Right lobe of liver (tissue), 6 donors: ENCODE measurements around the gene IRF2. TPM values are rescaled to one million over a fixed set of nuclear protein-coding genes. Genes with fewer than 3 reads are reported as not detected.

Experiments
- ATAC-seq, 4 donors: fragments of 200-7000 bp; cut with Tn5 transposase; one replicate each; pipeline ENCODE4 v1.9.1; 2020; ENCODE audit warnings: mild to moderate bottlenecking in 4 of 4, moderate library complexity in 4 of 4
- DNase-seq, 3 donors: peaks; one replicate each; pipeline ENCODE4 v3.0.0-alpha.2; 2020
- H3K27ac ChIP-seq, 3 donors: fragments of 200-600 bp; one replicate each; pipeline ENCODE4 v1.8.0; 2022
- H3K27me3 ChIP-seq, 2 donors: fragments of 200-600 bp; one replicate each; pipeline ENCODE4 v1.8.0; 2022
- H3K36me3 ChIP-seq, 4 donors: fragments of 200-600 bp; sonication (generic) in 1 of 4; one replicate each; pipeline versions ENCODE4 v1.5.1 to v1.8.0; 2017 to 2022; ENCODE audit warnings: control low read depth in 1 of 4
- H3K4me1 ChIP-seq, 4 donors: fragments of 200-600 bp; sonication (generic) in 1 of 4; one replicate each; pipeline versions ENCODE4 v1.5.1 to v1.8.0; 2017 to 2022; ENCODE audit warnings: control low read depth in 1 of 4
- H3K4me3 ChIP-seq, 3 donors: fragments of 200-600 bp; one replicate each; pipeline ENCODE4 v1.8.0; 2022
- H3K9me3 ChIP-seq, 4 donors: fragments of 200-600 bp; sonication (generic) in 1 of 4; one replicate each; pipeline versions ENCODE4 v1.5.1 to v1.8.0; 2017 to 2022; ENCODE audit warnings: control low read depth in 1 of 4
- CTCF ChIP-seq, 4 donors: fragments of 200-600 bp in 3 of 4; fragments of 450-650 bp in 1 of 4; IDR thresholded peaks; one replicate each; pipeline versions ENCODE4 v1.5.1 to v1.8.0; 2016 to 2022; ENCODE audit warnings: antibody characterized with exemption in 4 of 4, mild to moderate bottlenecking in 2 of 4
- POLR2A ChIP-seq: fragments of 450-650 bp; IDR thresholded peaks from one replicate; pipeline ENCODE4 v1.6.1; 2017; ENCODE audit warnings: antibody characterized with exemption, mild to moderate bottlenecking
- WGBS: methylation state at CpG from one replicate; pipeline ENCODE4 v1.1.6; 2018; ENCODE audit warnings: low coverage, low lambda C conversion rate; ENCODE audit not compliant: insufficient coverage; ENCODE audit errors: missing lambda C conversion rate; 5-methylcytosine and 5-hydroxymethylcytosine counted together
- intact Hi-C, 2 donors: fragments of 100-400 bp; cut with DNase I; formaldehyde crosslinking; loops; one replicate each; pipeline versions ENCODE4 v1.11.2 to v1.14.1; 2022
- total RNA-seq, 6 experiments: library from RNA; depleted of rRNA in 2 of 6; stranded (reverse); fragments of >200 nt in 2 of 6; fragmentation: NEBNext Ultra II Directional in 3 of 6; extraction: Animal tissue kit (Norgen Biotek cat#: 25700) in 3 of 6; gene quantifications; one replicate each; pipeline versions ENCODE4 v1.1.0 to v1.2.4, GENCODE V29; 2016 to 2023
- donor health status: DM: no; HTN: yes; CAD: no.
- donor health status: DM: no; HTN: no; CAD: no.
- donor health status: DM: no; HTN: no; CAD: no.
- donor health status: DM: no; HTN: yes; CAD: no.
- donor health status: DM: no; HTN: yes; CAD: no.

Gene IRF2
- total RNA-seq, 6 experiments from 2014 or later = 16.9 to 29.0 (median 21.3) TPM

GRCh38 chr4:184473499-184474262 lies 669 bp downstream of the IRF2 start:
- TF ChIP-seq CTCF (IDR thresholded peaks at IDR 0.05) = no peak
- H3K27me3 ChIP-seq = no peaks in the 10 kb centered on the region
- peak overlapping the region; percentile 96 to 97 (median 97) for H3K27ac ChIP-seq
- peaks cover 0 to 63% (median 26%) of the 10 kb centered on the region in 4 donors for H3K4me1 ChIP-seq
- no peaks in the 10 kb centered on the region for H3K9me3 ChIP-seq
- H3K4me3 ChIP-seq = peak overlapping the region; percentile 69 to 91 (median 84)
- no peaks in the 10 kb centered on the region for H3K36me3 ChIP-seq
- 0% methylated on average over 7 of the region's 65 CpGs for WGBS
- intact Hi-C loops = loop anchor here in 1 of 2 donors (10.0 kb wide), 1 partner anchor 61 kb away; no protein-coding TSS in a partner anchor
- peak in 2 of 4 donors; percentile 4 to 8 for ATAC-seq
- peak; percentile 56 to 71 (median 58) for DNase-seq

DNA sequence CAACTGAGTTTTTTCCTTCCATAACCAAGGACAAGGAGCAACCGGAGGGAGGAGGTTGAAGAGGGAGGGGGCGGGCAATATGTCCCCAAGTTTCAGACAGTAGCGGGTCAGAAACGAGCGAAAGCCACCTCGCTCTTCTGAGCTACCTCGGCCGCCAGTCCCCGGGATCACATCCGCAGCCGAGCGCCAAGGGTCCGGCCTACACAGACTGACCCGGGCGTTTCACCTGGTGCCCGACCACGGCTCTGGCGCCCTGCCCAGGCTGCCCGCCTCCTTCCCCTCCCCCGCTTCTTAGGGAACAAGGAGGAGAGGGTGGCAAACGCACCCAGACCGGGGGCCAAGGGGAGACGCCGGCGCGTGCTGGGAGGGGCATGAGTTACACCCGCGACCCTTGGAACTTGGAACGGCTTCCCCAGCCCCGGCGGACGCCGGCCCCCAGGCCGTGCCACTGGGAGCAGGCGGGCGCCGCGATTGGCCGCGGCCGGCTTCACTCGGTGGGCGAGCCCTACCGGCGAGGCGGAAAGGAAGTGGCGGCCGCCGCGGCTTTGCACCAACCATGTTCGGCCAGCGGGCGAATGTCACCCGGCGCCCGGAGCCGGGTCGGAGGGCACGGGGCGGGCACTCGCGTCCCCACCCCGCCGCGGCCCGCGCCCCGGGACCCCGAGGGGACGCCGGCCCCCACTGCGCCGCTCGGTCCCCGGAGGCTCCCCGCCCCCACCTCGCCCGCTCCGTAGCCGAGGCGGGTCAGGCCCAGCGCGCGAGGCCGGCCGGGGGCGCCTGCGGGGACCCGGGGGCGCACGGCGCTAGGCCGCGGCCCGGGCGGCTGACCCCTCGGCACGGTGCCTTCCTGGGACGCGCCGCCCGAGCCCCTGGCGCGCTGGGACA lies 1.5 kb downstream of the IRF2 start:
- H3K36me3 ChIP-seq = no peaks in the 10 kb centered on the region
- WGBS = 0% methylated on average over 14 of the region's 104 CpGs
- ATAC-seq (peak; percentile 59 to 84 (median 76)), DNase-seq (peak; percentile 91 to 97 (median 96))
- intact Hi-C loops = loop anchor here in 1 of 2 donors (10.0 kb wide), 1 partner anchor 62 kb away; no protein-coding TSS in a partner anchor
- TF ChIP-seq CTCF (IDR thresholded peaks at IDR 0.05) (peak in 2 of 4 donors; percentile 7 to 36), POLR2A (peak; percentile 91)
- no peaks in the 10 kb centered on the region for H3K9me3 ChIP-seq
- peak overlapping the region; percentile 96 to 97 (median 97) for H3K27ac ChIP-seq
- H3K4me1 ChIP-seq = peaks cover 0 to 64% (median 29%) of the 10 kb centered on the region in 4 donors
- no peaks in the 10 kb centered on the region for H3K27me3 ChIP-seq
- peak overlapping the region; percentile 69 to 91 (median 84) for H3K4me3 ChIP-seq

- ATAC-seq = peak in 1 of 4 donors; percentile 4
- WGBS = 2% methylated on average over 13 of the region's 13 CpGs
These were observed 2.3 kb downstream of the IRF2 start for GRCh38 chr4:184471881-184472613.

More at GRCh38 chr4:184471881-184472613, 2.3 kb downstream of the IRF2 start:
- Histone ChIP-seq H3K27me3 (no peaks in the 10 kb centered on the region), H3K27ac (peak overlapping the region; percentile 96 to 97 (median 97)), H3K36me3 (no peaks in the 10 kb centered on the region), H3K9me3 (no peaks in the 10 kb centered on the region), H3K4me3 (peak overlapping the region; percentile 69 to 91 (median 84)), H3K4me1 (peaks cover 0 to 56% (median 25%) of the 10 kb centered on the region in 4 donors)
- DNase-seq = no peak
- TF ChIP-seq POLR2A (no peak), CTCF (IDR thresholded peaks at IDR 0.05) (no peak)
- intact Hi-C loops = loop anchor here in 1 of 2 donors (10.0 kb wide), 1 partner anchor 63 kb away; no protein-coding TSS in a partner anchor
